Tibial artery (tissue), 4 donors: ENCODE data around the gene CHST4.

ENCODE experiments used
- DNase-seq, 2 donors: peaks; one replicate each; pipeline ENCODE4 v3.0.0-alpha.2; 2019
- H3K27ac ChIP-seq, 2 donors: fragments of 200-600 bp; sonication (generic) in 1 of 2; 1 replicate in 1 of 2; 2 replicates in 1 of 2; pipeline ENCODE4 v1.5.1; 2018 to 2019; ENCODE audit warnings: mild to moderate bottlenecking in 1 of 2
- H3K27me3 ChIP-seq, 2 donors: fragments of 200-600 bp; sonication (generic) in 1 of 2; one replicate each; pipeline versions ENCODE4 v1.5.1 to v1.6.0; 2016 to 2019
- H3K36me3 ChIP-seq, 3 donors: fragments of 200-600 bp; sonication (generic) in 2 of 3; one replicate each; pipeline ENCODE4 v1.5.1; 2016 to 2019; ENCODE audit warnings: mild to moderate bottlenecking in 2 of 3
- H3K4me1 ChIP-seq, 4 donors: fragments of 200-600 bp; sonication (generic) in 2 of 4; 1 replicate in 3 of 4; 2 replicates in 1 of 4; pipeline ENCODE4 v1.5.1; 2016 to 2019
- H3K4me3 ChIP-seq, 2 donors: fragments of 200-600 bp; sonication (generic) in 1 of 2; 1 replicate in 1 of 2; 2 replicates in 1 of 2; pipeline ENCODE4 v1.5.1; 2018 to 2019; ENCODE audit warnings: mild to moderate bottlenecking in 2 of 2
- H3K9me3 ChIP-seq, 3 donors: fragments of 200-600 bp; sonication (generic) in 1 of 3; one replicate each; pipeline ENCODE4 v1.5.1; 2016 to 2019
- CTCF ChIP-seq, 2 experiments: fragments of 200-600 bp in 1 of 2; fragments of 450-650 bp in 1 of 2; IDR thresholded peaks; one replicate each; pipeline ENCODE4 v1.5.1; 2017 to 2019; ENCODE audit warnings: antibody characterized with exemption in 2 of 2, mild to moderate bottlenecking in 1 of 2, moderate library complexity in 1 of 2
- intact Hi-C: fragments of 100-400 bp; cut with DNase I; formaldehyde crosslinking; loops from one replicate; pipeline ENCODE4 v1.15.0; 2023; ENCODE audit warnings: low total_unique reads

Gene CHST4

GRCh38 chr16:71537643-71538042 is 11.4 kb downstream of the CHST4 start:
- H3K4me1 ChIP-seq = no peaks in the 10 kb centered on the region
- intact Hi-C loops = no loop called here
- H3K4me3 ChIP-seq = no peak overlapping the region
- no peak overlapping the region for H3K27ac ChIP-seq
- peaks cover 0 to 9% of the 10 kb centered on the region in 2 donors for H3K27me3 ChIP-seq
- no peak for DNase-seq
- H3K9me3 ChIP-seq = no peaks in the 10 kb centered on the region
- no peaks in the 10 kb centered on the region for H3K36me3 ChIP-seq
- TF ChIP-seq CTCF (IDR thresholded peaks at IDR 0.05) = peak in 1 of 2 experiments; percentile 11

GRCh38 chr16:71542377-71542776 is 16.2 kb downstream of the CHST4 start:
- no peaks in the 10 kb centered on the region for H3K36me3 ChIP-seq
- H3K27me3 ChIP-seq = peaks cover 0 to 5% of the 10 kb centered on the region in 2 donors
- H3K9me3 ChIP-seq = no peaks in the 10 kb centered on the region
- no peak overlapping the region for H3K27ac ChIP-seq
- H3K4me3 ChIP-seq = no peak overlapping the region
- H3K4me1 ChIP-seq = no peaks in the 10 kb centered on the region
- intact Hi-C loops = no loop called here
- TF ChIP-seq CTCF (IDR thresholded peaks at IDR 0.05) = no peak
- peak in 1 of 2 donors; percentile 46 for DNase-seq

GRCh38 chr16:71547168-71547567 is 20.9 kb downstream of the CHST4 start:
- Histone ChIP-seq H3K9me3 (no peaks in the 10 kb centered on the region), H3K27ac (no peak overlapping the region), H3K36me3 (no peaks in the 10 kb centered on the region), H3K4me1 (no peaks in the 10 kb centered on the region), H3K27me3 (peaks cover 0 to 3% of the 10 kb centered on the region in 2 donors), H3K4me3 (no peak overlapping the region)
- TF ChIP-seq CTCF (IDR thresholded peaks at IDR 0.05) = no peak
- no peak for DNase-seq
- intact Hi-C loops = no loop called here

- intact Hi-C loops = no loop called here
- Histone ChIP-seq H3K9me3 (no peaks in the 10 kb centered on the region), H3K4me1 (no peaks in the 10 kb centered on the region), H3K27me3 (no peaks in the 10 kb centered on the region), H3K27ac (no peak overlapping the region), H3K36me3 (no peaks in the 10 kb centered on the region), H3K4me3 (no peak overlapping the region)
- no peak for TF ChIP-seq CTCF (IDR thresholded peaks at IDR 0.05)
- no peak for DNase-seq
Observed at GRCh38 chr16:71552698-71553503, 26.7 kb downstream of the CHST4 start.

GRCh38 chr16:71555230-71555891 is 29.1 kb downstream of the CHST4 start:
- no peaks in the 10 kb centered on the region for H3K36me3 ChIP-seq
- intact Hi-C loops = no loop called here
- DNase-seq = no peak
- TF ChIP-seq CTCF (IDR thresholded peaks at IDR 0.05) = no peak
- H3K4me1 ChIP-seq = no peaks in the 10 kb centered on the region
- H3K4me3 ChIP-seq = no peak overlapping the region
- H3K27ac ChIP-seq = no peak overlapping the region
- no peaks in the 10 kb centered on the region for H3K27me3 ChIP-seq
- H3K9me3 ChIP-seq = no peaks in the 10 kb centered on the region
